NCI-H2081 treated with DMSO at 0.1 percent for 48 hours (cell line): ENCODE results near the gene CAVIN2.
"Not testable (repeated sequence)": the region's sequence is repeated elsewhere in the genome, so short reads cannot be mapped to it uniquely, and the experiment has no call there.

Experiments
- DNase-seq: peaks from one replicate; lab custom pipeline; 2025; lab: John Stamatoyannopoulos, UW

The CAVIN2 gene

GRCh38 chr2:191799526-191799925 is 47.4 kb downstream of the CAVIN2 start:
- no peak for DNase-seq

GRCh38 chr2:191797942-191798876 is 48.7 kb downstream of the CAVIN2 start:
- peak; percentile 24 for DNase-seq

- no peak for DNase-seq
Measured at GRCh38 chr2:191797500-191797899, 49.4 kb downstream of the CAVIN2 start.

GRCh38 chr2:191795715-191796114 is 51.2 kb downstream of the CAVIN2 start:
- no peak for DNase-seq

- DNase-seq: no peak
Measured at GRCh38 chr2:191791953-191792560, 54.8 kb downstream of the CAVIN2 start.

GRCh38 chr2:191790737-191791136 is 56.2 kb downstream of the CAVIN2 start:
- DNase-seq: no peak

- DNase-seq: no peak
Measured at GRCh38 chr2:191789796-191790195, 57.1 kb downstream of the CAVIN2 start.

GRCh38 chr2:191786694-191787093 is 60.2 kb downstream of the CAVIN2 start:
- DNase-seq: no peak

- not testable (repeated sequence) for DNase-seq
Measured at GRCh38 chr2:191785651-191786050, 61.2 kb downstream of the CAVIN2 start.
